B cell (primary cell): ENCODE data around the gene CFLAR.

Experiments used
- EZH2 ChIP-seq: IDR thresholded peaks from 2 replicates; pipeline ENCODE4 v1.6.1; 2012; ENCODE audit warnings: borderline replicate concordance, low read depth, mild to moderate bottlenecking, moderate library complexity, low read length; ENCODE audit not compliant: insufficient read depth, poor library complexity, severe bottlenecking
- TF ChIP-seq, protein P1 (sequence below): fragments of 200-600 bp; IDR thresholded peaks from one replicate; pipeline ENCODE4 v1.8.0; 2022; ENCODE audit warnings: antibody characterized with exemption, mild to moderate bottlenecking

DNA sequence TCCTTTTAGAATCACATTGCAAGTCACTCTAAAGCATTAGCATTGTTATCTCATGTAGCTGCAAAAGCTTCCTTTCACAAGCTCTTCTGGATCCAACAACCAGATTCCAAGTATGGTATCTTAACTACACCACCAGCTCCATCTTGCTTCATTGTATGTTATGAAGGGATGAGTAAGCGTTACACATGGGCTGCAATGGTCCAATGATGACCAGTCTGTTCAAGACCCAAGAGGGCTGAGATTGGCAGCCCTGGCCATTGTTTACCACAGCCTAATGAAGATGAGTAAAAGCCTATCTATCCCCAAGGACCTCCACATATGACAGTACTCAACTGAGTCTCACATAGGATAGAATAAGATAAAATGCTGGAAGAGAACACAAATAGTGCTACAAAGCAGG lies 6.3 kb downstream of the CFLAR start:
- TF ChIP-seq, protein P1, sequence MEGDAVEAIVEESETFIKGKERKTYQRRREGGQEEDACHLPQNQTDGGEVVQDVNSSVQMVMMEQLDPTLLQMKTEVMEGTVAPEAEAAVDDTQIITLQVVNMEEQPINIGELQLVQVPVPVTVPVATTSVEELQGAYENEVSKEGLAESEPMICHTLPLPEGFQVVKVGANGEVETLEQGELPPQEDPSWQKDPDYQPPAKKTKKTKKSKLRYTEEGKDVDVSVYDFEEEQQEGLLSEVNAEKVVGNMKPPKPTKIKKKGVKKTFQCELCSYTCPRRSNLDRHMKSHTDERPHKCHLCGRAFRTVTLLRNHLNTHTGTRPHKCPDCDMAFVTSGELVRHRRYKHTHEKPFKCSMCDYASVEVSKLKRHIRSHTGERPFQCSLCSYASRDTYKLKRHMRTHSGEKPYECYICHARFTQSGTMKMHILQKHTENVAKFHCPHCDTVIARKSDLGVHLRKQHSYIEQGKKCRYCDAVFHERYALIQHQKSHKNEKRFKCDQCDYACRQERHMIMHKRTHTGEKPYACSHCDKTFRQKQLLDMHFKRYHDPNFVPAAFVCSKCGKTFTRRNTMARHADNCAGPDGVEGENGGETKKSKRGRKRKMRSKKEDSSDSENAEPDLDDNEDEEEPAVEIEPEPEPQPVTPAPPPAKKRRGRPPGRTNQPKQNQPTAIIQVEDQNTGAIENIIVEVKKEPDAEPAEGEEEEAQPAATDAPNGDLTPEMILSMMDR, result no peak
- TF ChIP-seq EZH2, result no peak
